ENCODE results near the gene GIN1. TPM values are rescaled to one million over a fixed set of nuclear protein-coding genes. Genes with fewer than 3 reads are reported as not detected.

The GIN1 gene
- total RNA-seq, 1 donor from 2014 or later = 5.4 TPM

GRCh38 chr5:103120607-103121200, 766 bp upstream of the GIN1 start:
- peak overlapping the region; percentile 97 for H3K9ac ChIP-seq (ENCODE audit: low read length)
- H3K79me2 ChIP-seq (ENCODE audit: insufficient read depth, low read length) = peaks cover 64% of the 10 kb centered on the region
- H3K4me2 ChIP-seq (ENCODE audit: low read length) = peak overlapping the region; percentile 87
- peaks cover 9% of the 10 kb centered on the region for H4K20me1 ChIP-seq (ENCODE audit: insufficient read depth, low read length)
- peak overlapping the region; percentile 99 for H3K27ac Mint-ChIP-seq (ENCODE audit: unreplicated experiment)
- peak overlapping the region; percentile 80 for H2AFZ ChIP-seq (ENCODE audit: low read depth, low read length)
- H3K36me3 ChIP-seq (ENCODE audit: insufficient read depth, low read length) = no peaks in the 10 kb centered on the region
- H3K27me3 ChIP-seq (ENCODE audit: insufficient read depth, low read length) = no peaks in the 10 kb centered on the region
- H3K9me3 ChIP-seq (ENCODE audit: insufficient read depth, low read depth, low read length) = no peaks in the 10 kb centered on the region
- DNase-seq (ENCODE audit: low read depth) = peak; percentile 16
- H3K4me3 ChIP-seq (ENCODE audit: insufficient read depth, low read depth, low read length) = peak overlapping the region; percentile 96
- H3K27ac ChIP-seq (ENCODE audit: low read depth, low read length) = peak overlapping the region; percentile 97
- no peaks in the 10 kb centered on the region for H3K27me3 Mint-ChIP-seq (ENCODE audit: low read depth, unreplicated experiment)
- H3K4me1 Mint-ChIP-seq (ENCODE audit: low read depth, unreplicated experiment) = peaks cover 10% of the 10 kb centered on the region
- no peaks in the 10 kb centered on the region for H3K9me3 Mint-ChIP-seq (ENCODE audit: unreplicated experiment)
- no peak for FAIRE-seq
- no peaks in the 10 kb centered on the region for H3K4me1 ChIP-seq (ENCODE audit: insufficient read depth, low read length)
- TF ChIP-seq CTCF (IDR thresholded peaks at IDR 0.05; ENCODE audit: insufficient read depth, low read depth, low read length) (no peak), EZH2 (IDR thresholded peaks at IDR 0.05; ENCODE audit: insufficient read depth, low read length) (no peak)
- peak overlapping the region; percentile 95 for H3K4me3 Mint-ChIP-seq (ENCODE audit: unreplicated experiment)
- no peaks in the 10 kb centered on the region for H3K36me3 Mint-ChIP-seq (ENCODE audit: low read depth, unreplicated experiment)

- Mint-ChIP-seq H3K27me3 (ENCODE audit: low read depth, unreplicated experiment) (no peaks in the 10 kb centered on the region), H3K4me1 (ENCODE audit: low read depth, unreplicated experiment) (peaks cover 10% of the 10 kb centered on the region), H3K36me3 (ENCODE audit: low read depth, unreplicated experiment) (no peaks in the 10 kb centered on the region), H3K4me3 (ENCODE audit: unreplicated experiment) (peak overlapping the region; percentile 95), H3K27ac (ENCODE audit: unreplicated experiment) (peak overlapping the region; percentile 99), H3K9me3 (ENCODE audit: unreplicated experiment) (no peaks in the 10 kb centered on the region)
- Histone ChIP-seq H3K36me3 (ENCODE audit: insufficient read depth, low read length) (no peaks in the 10 kb centered on the region), H2AFZ (ENCODE audit: low read depth, low read length) (peak overlapping the region; percentile 80), H3K27ac (ENCODE audit: low read depth, low read length) (peak overlapping the region; percentile 97), H3K4me3 (ENCODE audit: insufficient read depth, low read depth, low read length) (peak overlapping the region; percentile 96), H4K20me1 (ENCODE audit: insufficient read depth, low read length) (peaks cover 6% of the 10 kb centered on the region), H3K9me3 (ENCODE audit: insufficient read depth, low read depth, low read length) (no peaks in the 10 kb centered on the region), H3K79me2 (ENCODE audit: insufficient read depth, low read length) (peaks cover 58% of the 10 kb centered on the region), H3K9ac (ENCODE audit: low read length) (peak overlapping the region; percentile 97), H3K4me1 (ENCODE audit: insufficient read depth, low read length) (no peaks in the 10 kb centered on the region), H3K27me3 (ENCODE audit: insufficient read depth, low read length) (no peaks in the 10 kb centered on the region), H3K4me2 (ENCODE audit: low read length) (peak overlapping the region; percentile 87)
- FAIRE-seq (peak; percentile 83), DNase-seq (ENCODE audit: low read depth) (peak; percentile 8)
- no peak for TF ChIP-seq CTCF (IDR thresholded peaks at IDR 0.05; ENCODE audit: insufficient read depth, low read depth, low read length)
- TF ChIP-seq EZH2 (IDR thresholded peaks at IDR 0.05; ENCODE audit: insufficient read depth, low read length) = no peak
These were observed 721 bp downstream of the GIN1 start for GRCh38 chr5:103119070-103119764.

Data from astrocyte (in vitro differentiated cells and primary cell).